Mesothelial cell of epicardium (in vitro differentiated cells): Measurements from ENCODE around the gene USP17L30. TPM values are rescaled to one million over a fixed set of nuclear protein-coding genes. Genes with fewer than 3 reads are reported as not detected.
"Not testable (repeated sequence)": the region's sequence is repeated elsewhere in the genome, so short reads cannot be mapped to it uniquely, and the experiment has no call there.

Experiments
- DNase-seq, 2 experiments: peaks; one replicate each; pipeline ENCODE4 v3.0.0; 2021; ENCODE audit warnings: low spot score in 2 of 2; ENCODE audit not compliant: unreplicated experiment in 2 of 2
- H3K27ac Mint-ChIP-seq: 2 replicates; pipeline ENCODE4 v1.8.0; 2021; ENCODE audit warnings: mixed read lengths
- H3K27me3 Mint-ChIP-seq: 2 replicates; pipeline ENCODE4 v1.8.0; 2021; ENCODE audit warnings: low read depth, mixed read lengths
- H3K36me3 Mint-ChIP-seq: 2 replicates; pipeline ENCODE4 v1.8.0; 2021; ENCODE audit warnings: mixed read lengths
- H3K4me1 Mint-ChIP-seq: 2 replicates; pipeline ENCODE4 v1.8.0; 2021; ENCODE audit warnings: mixed read lengths
- H3K4me3 Mint-ChIP-seq: 2 replicates; pipeline ENCODE4 v1.8.0; 2021; ENCODE audit warnings: mild to moderate bottlenecking, moderate library complexity, mixed read lengths
- H3K9me3 Mint-ChIP-seq: 2 replicates; pipeline ENCODE4 v1.8.0; 2021; ENCODE audit warnings: mixed read lengths
- CTCF ChIP-seq: fragments of 200-600 bp; sonication (generic); IDR thresholded peaks from one replicate; pipeline ENCODE4 v1.5.0; 2021; ENCODE audit warnings: antibody characterized with exemption; ENCODE audit not compliant: unreplicated experiment
- total RNA-seq: library from RNA; stranded (reverse); gene quantifications from 3 replicates; pipeline ENCODE4 v1.2.1, GENCODE V29; 2021

Gene USP17L30
- total RNA-seq, 1 donor from 2014 or later = not detected

DNA sequence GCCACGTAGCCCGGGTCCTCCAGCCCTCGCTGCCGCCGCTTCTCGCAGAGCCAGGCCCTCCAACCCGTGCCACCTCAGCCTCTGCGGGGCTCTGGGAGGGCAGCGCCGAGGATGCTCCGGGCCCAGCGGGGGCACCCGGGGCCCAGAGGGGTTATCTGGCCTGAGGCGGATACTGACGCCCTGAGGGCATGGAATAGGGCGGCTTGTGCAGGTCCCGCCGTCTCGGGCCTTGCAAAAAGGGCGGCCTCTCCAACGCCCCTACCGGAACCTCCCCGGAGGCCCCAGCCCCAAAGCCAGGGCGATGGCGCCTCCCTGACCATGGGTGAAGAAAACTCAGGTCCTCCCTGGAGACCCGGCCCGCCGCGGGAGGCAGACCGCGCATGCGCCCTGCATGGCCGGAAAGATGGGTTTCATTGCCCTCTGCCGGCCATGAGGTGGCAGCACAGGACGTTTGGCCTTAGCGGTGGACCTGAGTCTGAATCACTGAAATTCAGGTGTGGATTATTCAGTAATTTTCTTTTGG lies 18.1 kb downstream of the USP17L30 start:
- TF ChIP-seq CTCF = peak; percentile 72
- H3K36me3 Mint-ChIP-seq, H3K4me1 Mint-ChIP-seq, H3K9me3 Mint-ChIP-seq, H3K27ac Mint-ChIP-seq: not testable (repeated sequence)
- peak in 1 of 2 experiments; percentile 64 for DNase-seq
- Mint-ChIP-seq H3K4me3 (peak overlapping the region; percentile 55), H3K27me3 (peaks cover 14% of the 10 kb centered on the region)

DNA sequence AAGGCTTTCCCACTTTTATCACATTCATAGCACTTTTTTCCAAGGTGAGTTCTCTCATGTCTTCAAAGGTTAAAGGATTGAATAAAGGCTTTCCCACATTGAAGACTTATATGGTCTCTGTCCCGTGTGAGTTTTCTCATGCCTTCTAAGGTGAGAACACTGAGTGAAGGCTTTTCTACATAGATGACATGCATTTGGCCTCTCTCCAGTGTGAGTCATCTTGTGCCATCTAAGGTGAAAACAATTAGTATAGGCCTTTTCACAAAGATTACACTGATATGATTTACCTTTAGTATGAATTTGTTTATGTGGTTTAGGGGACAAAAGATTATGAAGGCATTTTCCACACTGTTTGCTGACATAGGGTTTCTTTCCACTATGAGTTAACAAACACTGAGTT lies 21.2 kb downstream of the USP17L30 start:
- H3K9me3 Mint-ChIP-seq = no peaks in the 10 kb centered on the region
- no peaks in the 10 kb centered on the region for H3K36me3 Mint-ChIP-seq
- H3K27ac Mint-ChIP-seq = no peak overlapping the region
- H3K27me3 Mint-ChIP-seq = peaks cover 14% of the 10 kb centered on the region
- DNase-seq = no peak
- TF ChIP-seq CTCF = no peak
- H3K4me3 Mint-ChIP-seq = no peak overlapping the region
- H3K4me1 Mint-ChIP-seq = no peaks in the 10 kb centered on the region

- not testable (repeated sequence) for H3K4me3 Mint-ChIP-seq
Observed at GRCh38 chr4:9389001-9389400, 26.1 kb downstream of the USP17L30 start.

GRCh38 chr4:9405774-9406173 lies 42.8 kb downstream of the USP17L30 start:
- DNase-seq, H3K4me1 Mint-ChIP-seq, H3K4me3 Mint-ChIP-seq, H3K36me3 Mint-ChIP-seq, H3K27ac Mint-ChIP-seq, H3K27me3 Mint-ChIP-seq, H3K9me3 Mint-ChIP-seq: not testable (repeated sequence)

More at GRCh38 chr4:9389001-9389400, 26.1 kb downstream of the USP17L30 start:
- DNase-seq, H3K36me3 Mint-ChIP-seq, H3K27ac Mint-ChIP-seq, H3K4me1 Mint-ChIP-seq, H3K9me3 Mint-ChIP-seq: not testable (repeated sequence)
- H3K27me3 Mint-ChIP-seq = peaks cover 13% of the 10 kb centered on the region

GRCh38 chr4:9406491-9406890 lies 43.6 kb downstream of the USP17L30 start:
- H3K27ac Mint-ChIP-seq, H3K4me1 Mint-ChIP-seq, DNase-seq, H3K27me3 Mint-ChIP-seq, H3K36me3 Mint-ChIP-seq, H3K9me3 Mint-ChIP-seq, H3K4me3 Mint-ChIP-seq: not testable (repeated sequence)

DNA sequence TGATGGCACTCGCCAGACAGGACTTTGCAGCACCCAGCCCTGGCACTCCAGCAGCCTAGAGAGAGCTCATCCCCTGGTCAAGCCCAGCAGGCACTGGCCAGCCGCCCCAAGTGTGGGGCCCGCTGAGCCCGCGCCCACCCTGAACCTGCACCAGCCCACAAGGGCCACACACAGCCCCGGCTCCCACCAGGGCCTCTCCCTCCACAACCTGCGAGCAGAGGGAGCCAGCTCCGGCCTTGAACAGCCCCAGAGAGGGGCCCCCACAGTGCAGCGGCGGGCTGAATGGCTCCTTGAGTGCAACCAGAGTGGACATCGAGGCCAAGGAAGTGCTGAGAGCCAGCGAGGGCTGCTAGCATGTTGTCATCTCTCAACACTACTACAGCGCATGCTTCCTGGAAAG lies 46.9 kb downstream of the USP17L30 start:
- no peak overlapping the region for H3K4me3 Mint-ChIP-seq
- no peak for DNase-seq
- no peak overlapping the region for H3K27ac Mint-ChIP-seq
- H3K4me1 Mint-ChIP-seq = no peaks in the 10 kb centered on the region
- peaks cover 35% of the 10 kb centered on the region for H3K9me3 Mint-ChIP-seq
- H3K36me3 Mint-ChIP-seq = no peaks in the 10 kb centered on the region
- no peak for TF ChIP-seq CTCF
- peaks cover under 1% of the 10 kb centered on the region for H3K27me3 Mint-ChIP-seq

Other genes starting within 250 kb of the USP17L30 start
- gene FAM90A26, start 192.7 kb upstream of the USP17L30 start, total RNA-seq = not detected in 3 replicates
- not detected in 3 replicates for gene USP17L10, start 152.5 kb upstream of the USP17L30 start, total RNA-seq
- 0.14 TPM in 1 of 3 replicates, not detected in the others for gene USP17L11, start 147.7 kb upstream of the USP17L30 start, total RNA-seq
- not detected in 3 replicates for gene USP17L12, start 143.0 kb upstream of the USP17L30 start, total RNA-seq
- not detected in 3 replicates for gene USP17L13, start 138.2 kb upstream of the USP17L30 start, total RNA-seq
- gene USP17L15, start 128.7 kb upstream of the USP17L30 start, total RNA-seq = 0.16 TPM in 1 of 3 replicates, not detected in the others
- not detected in 3 replicates for gene USP17L17, start 119.2 kb upstream of the USP17L30 start, total RNA-seq
- not detected in 3 replicates for gene USP17L18, start 114.5 kb upstream of the USP17L30 start, total RNA-seq
- not detected in 3 replicates for gene USP17L19, start 109.8 kb upstream of the USP17L30 start, total RNA-seq
- not detected in 3 replicates for gene USP17L20, start 105.0 kb upstream of the USP17L30 start, total RNA-seq
- not detected in 3 replicates for gene USP17L21, start 100.3 kb upstream of the USP17L30 start, total RNA-seq
- not detected in 3 replicates for gene USP17L22, start 95.5 kb upstream of the USP17L30 start, total RNA-seq
- gene USP17L24, start 38.0 kb upstream of the USP17L30 start, total RNA-seq = not detected in 3 replicates
- gene USP17L25, start 33.2 kb upstream of the USP17L30 start, total RNA-seq = not detected in 3 replicates
- not detected in 3 replicates for gene USP17L26, start 28.5 kb upstream of the USP17L30 start, total RNA-seq
- not detected in 3 replicates for gene USP17L5, start 23.7 kb upstream of the USP17L30 start, total RNA-seq
- not detected in 3 replicates for gene USP17L27, start 19.0 kb upstream of the USP17L30 start, total RNA-seq
- not detected in 3 replicates for gene USP17L28, start 14.2 kb upstream of the USP17L30 start, total RNA-seq
- gene USP17L29, start 9.5 kb upstream of the USP17L30 start, total RNA-seq = not detected in 3 replicates
- not detected in 3 replicates for gene DEFB131A, start 81.3 kb downstream of the USP17L30 start, total RNA-seq